ENCODE results near the gene PKP1. TPM values are rescaled to one million over a fixed set of nuclear protein-coding genes. Genes with fewer than 3 reads are reported as not detected.
A peak's percentile ranks its signal among the peaks of the same experiment; 100 is the strongest.

PKP1 gene
- total RNA-seq, 2 experiments from 2014 or later = not detected

DNA sequence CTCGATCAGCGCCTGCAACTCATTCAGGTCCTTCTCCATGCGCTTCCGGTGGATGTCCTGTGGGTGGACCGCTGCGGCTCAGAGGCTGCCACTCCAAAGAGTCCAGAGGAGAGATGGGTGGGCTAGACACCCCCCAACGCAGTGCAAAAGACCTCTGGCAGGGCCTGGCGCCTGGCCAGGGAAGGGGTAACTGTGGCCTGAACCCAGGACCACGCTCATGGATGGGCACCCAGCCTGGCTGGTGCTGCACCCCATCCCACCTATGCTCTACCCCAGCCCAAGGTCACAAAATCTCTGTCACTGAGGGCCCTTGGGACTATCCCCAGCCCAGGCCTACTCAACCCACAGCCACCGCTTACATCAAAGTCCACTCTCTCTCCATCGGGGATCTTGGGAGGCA, 81.9 kb downstream of the PKP1 start:
- no peak for DNase-seq
- Mint-ChIP-seq H3K36me3 (ENCODE audit: low read depth) (no peaks in the 10 kb centered on the region), H3K9me3 (ENCODE audit: low read depth) (no peaks in the 10 kb centered on the region), H3K4me3 (no peak overlapping the region), H3K4me1 (no peaks in the 10 kb centered on the region), H3K27ac (no peak overlapping the region), H3K27me3 (peaks cover 13% of the 10 kb centered on the region)
- intact Hi-C loops (cut with DNase I, micrococcal nuclease) = no loop called here
- ChIA-PET CTCF (interaction anchor here (4.5 kb wide), 1 partner anchor 12 kb away, joined by 22 read pairs; the partner anchor contains the start of gene TNNT2), POLR2A (no interaction called here)
- no peak for ATAC-seq

DNA sequence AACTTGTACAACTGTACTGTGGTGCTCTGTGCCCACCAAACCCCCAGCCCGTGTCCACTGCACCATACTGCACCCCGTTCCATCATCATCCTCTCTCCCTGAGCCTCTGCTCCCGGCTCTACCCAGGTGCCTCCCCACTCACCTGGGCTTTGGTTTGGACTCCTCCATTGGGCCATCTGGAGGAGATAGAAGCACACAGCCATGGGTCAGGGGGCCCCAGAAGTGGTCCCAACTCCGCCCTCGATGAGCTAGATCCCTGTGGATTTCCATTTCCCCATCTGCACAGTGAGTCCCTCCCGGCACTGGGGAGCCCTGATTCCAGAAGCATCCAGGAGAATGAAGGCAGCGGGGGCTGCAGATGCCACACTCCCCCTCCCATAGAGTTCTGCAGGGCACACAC, 83.4 kb downstream of the PKP1 start:
- Mint-ChIP-seq H3K27ac (no peak overlapping the region), H3K36me3 (ENCODE audit: low read depth) (no peaks in the 10 kb centered on the region), H3K27me3 (peaks cover 20% of the 10 kb centered on the region), H3K4me1 (no peaks in the 10 kb centered on the region), H3K4me3 (no peak overlapping the region), H3K9me3 (ENCODE audit: low read depth) (no peaks in the 10 kb centered on the region)
- intact Hi-C loops (cut with DNase I, micrococcal nuclease) = no loop called here
- ATAC-seq (no peak), DNase-seq (no peak)
- ChIA-PET POLR2A (no interaction called here), CTCF (interaction anchor here (1.8 kb wide), 1 partner anchor 112 kb away, joined by 6 read pairs; no protein-coding TSS in a partner anchor)

DNA sequence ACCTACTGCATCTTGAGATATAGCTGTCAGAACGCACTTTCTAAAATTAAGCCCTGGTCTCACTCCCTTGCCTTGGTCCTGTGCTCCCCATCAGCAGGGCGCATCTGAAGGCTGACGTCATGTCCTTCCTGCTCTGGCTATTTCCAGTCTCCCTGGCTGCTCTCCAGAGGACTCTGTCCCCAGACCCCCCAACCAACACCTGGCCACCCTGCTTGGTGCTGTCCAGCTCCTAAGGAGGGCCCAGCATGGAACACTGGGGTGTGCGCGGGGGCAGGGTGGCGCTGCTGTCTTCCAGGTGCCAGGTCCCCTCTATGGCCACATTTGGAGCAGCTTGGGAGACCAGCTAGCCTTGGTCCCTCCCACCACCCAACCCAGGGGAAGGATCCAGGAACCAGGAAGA, 85.9 kb downstream of the PKP1 start:
- no peaks in the 10 kb centered on the region for H3K36me3 Mint-ChIP-seq (ENCODE audit: low read depth)
- H3K4me3 Mint-ChIP-seq = no peak overlapping the region
- DNase-seq = no peak
- intact Hi-C loops (cut with DNase I, micrococcal nuclease) = no loop called here
- H3K4me1 Mint-ChIP-seq = no peaks in the 10 kb centered on the region
- no peak for ATAC-seq
- CTCF ChIA-PET = interaction anchor here (0.6 to 0.9 kb wide), 2 partner anchors 23 to 202 kb away, joined by 3 to 4 read pairs; no protein-coding TSS in a partner anchor
- H3K9me3 Mint-ChIP-seq (ENCODE audit: low read depth) = no peaks in the 10 kb centered on the region
- POLR2A ChIA-PET = no interaction called here
- H3K27ac Mint-ChIP-seq = no peak overlapping the region
- peaks cover 22% of the 10 kb centered on the region for H3K27me3 Mint-ChIP-seq

DNA sequence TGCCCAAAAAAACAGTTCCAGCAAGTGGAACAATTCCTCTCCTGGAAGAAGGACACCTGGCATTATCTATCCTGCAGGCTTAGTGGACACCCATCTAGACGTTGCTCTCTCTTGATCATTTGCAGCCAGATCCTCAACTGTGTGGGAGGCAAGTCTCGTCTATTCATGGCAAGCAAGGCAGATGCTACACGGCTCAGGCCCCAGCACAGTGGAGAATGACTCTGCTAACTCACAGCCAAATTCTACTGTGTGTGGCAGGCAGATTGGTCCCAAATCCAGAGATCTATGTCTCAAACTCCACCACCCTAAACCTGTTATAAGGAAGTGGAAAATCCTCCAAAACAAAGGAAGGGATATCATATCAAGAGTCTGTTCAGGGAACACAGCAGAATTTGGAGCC, 87.2 kb downstream of the PKP1 start:
- Mint-ChIP-seq H3K36me3 (ENCODE audit: low read depth) (no peaks in the 10 kb centered on the region), H3K4me3 (no peak overlapping the region), H3K27me3 (peaks cover 24% of the 10 kb centered on the region), H3K27ac (no peak overlapping the region), H3K9me3 (ENCODE audit: low read depth) (no peaks in the 10 kb centered on the region), H3K4me1 (no peaks in the 10 kb centered on the region)
- DNase-seq (no peak), ATAC-seq (no peak)
- ChIA-PET POLR2A (interaction anchor here (0.6 kb wide), 1 partner anchor 191 kb away, joined by 4 read pairs; no protein-coding TSS in a partner anchor), CTCF (interaction anchor here (1.3 kb wide), 1 partner anchor 15 kb away, joined by 3 read pairs; no protein-coding TSS in a partner anchor)
- intact Hi-C loops (cut with DNase I, micrococcal nuclease) = no loop called here

DNA sequence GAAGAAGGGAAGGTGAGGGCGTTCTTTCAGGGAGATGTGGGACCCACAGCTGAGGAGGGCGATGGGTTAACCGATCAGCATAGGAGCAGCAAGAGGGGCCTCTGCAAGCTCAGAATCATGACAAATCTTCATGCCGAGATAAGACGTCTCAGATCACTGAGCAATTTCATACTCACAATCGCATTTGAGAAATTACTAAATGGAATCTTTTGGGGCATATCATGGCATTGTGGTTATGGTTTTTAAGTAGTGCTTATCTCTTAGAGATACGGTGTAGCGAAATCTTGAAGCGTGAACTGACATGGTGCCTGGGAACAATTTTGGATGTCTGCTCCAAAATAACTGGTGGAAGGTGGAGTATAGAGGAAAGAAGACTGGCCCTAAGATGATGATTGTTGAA, 88.0 kb downstream of the PKP1 start:
- H3K36me3 Mint-ChIP-seq (ENCODE audit: low read depth) = no peaks in the 10 kb centered on the region
- no peaks in the 10 kb centered on the region for H3K9me3 Mint-ChIP-seq (ENCODE audit: low read depth)
- intact Hi-C loops (cut with DNase I, micrococcal nuclease) = no loop called here
- no peak for ATAC-seq
- peaks cover 24% of the 10 kb centered on the region for H3K27me3 Mint-ChIP-seq
- H3K4me1 Mint-ChIP-seq = no peaks in the 10 kb centered on the region
- POLR2A ChIA-PET = interaction anchor here (0.6 kb wide), 1 partner anchor 190 kb away, joined by 4 read pairs; no protein-coding TSS in a partner anchor
- DNase-seq = no peak
- CTCF ChIA-PET = interaction anchor here (1.3 kb wide), 1 partner anchor 16 kb away, joined by 3 read pairs; no protein-coding TSS in a partner anchor
- no peak overlapping the region for H3K4me3 Mint-ChIP-seq
- no peak overlapping the region for H3K27ac Mint-ChIP-seq

DNA sequence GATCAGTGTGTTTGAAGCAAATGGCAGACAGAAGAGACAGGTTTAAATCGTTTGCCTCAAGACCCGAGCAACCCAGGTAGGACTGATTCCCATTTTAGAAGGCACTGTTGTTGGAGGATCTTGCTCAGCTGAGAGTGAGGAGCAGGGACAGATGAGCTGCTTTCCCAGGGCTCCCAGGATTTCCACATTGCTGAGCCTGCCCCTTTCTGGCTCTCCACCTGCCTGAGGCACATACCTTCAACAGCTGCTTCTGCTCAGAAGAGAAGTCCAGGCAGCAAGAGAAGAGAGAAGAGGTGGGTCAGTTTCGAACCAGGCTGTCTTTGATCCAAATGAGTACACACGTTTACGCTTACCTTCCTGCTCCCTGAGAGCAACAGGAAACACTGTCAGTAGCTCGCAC, 88.5 kb downstream of the PKP1 start:
- H3K4me1 Mint-ChIP-seq = no peaks in the 10 kb centered on the region
- ATAC-seq (no peak), DNase-seq (no peak)
- H3K27me3 Mint-ChIP-seq = peaks cover 24% of the 10 kb centered on the region
- ChIA-PET CTCF (interaction anchor here (1.3 to 1.4 kb wide), 2 partner anchors 9 to 16 kb away, joined by 3 read pairs; no protein-coding TSS in a partner anchor), POLR2A (no interaction called here)
- intact Hi-C loops (cut with DNase I, micrococcal nuclease) = no loop called here
- H3K9me3 Mint-ChIP-seq (ENCODE audit: low read depth) = no peaks in the 10 kb centered on the region
- H3K27ac Mint-ChIP-seq = no peak overlapping the region
- H3K4me3 Mint-ChIP-seq = no peak overlapping the region
- H3K36me3 Mint-ChIP-seq (ENCODE audit: low read depth) = no peaks in the 10 kb centered on the region

DNA sequence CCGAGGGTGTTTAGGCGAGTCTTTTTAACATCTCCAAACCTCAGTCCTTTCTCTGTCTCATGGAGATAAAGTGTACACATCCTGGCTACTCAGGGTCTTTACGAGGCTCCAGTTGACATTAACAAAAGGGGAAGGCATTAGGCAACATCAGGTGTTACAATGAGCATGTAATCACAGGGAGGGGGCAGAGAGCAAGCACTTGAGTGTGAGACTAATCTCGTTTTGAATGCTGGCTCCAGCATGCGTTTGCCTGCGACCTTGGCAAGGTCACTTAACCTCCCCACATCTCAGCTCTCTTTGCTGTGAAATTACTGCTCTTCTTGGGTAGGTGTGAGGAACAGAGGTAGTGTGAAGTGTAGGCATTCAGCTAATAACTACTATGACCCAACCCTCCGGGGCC, 91.1 kb downstream of the PKP1 start:
- ATAC-seq = no peak
- CTCF ChIA-PET = interaction anchor here (1.1 kb wide), 1 partner anchor 33 kb away, joined by 4 read pairs; no protein-coding TSS in a partner anchor
- Mint-ChIP-seq H3K4me1 (no peaks in the 10 kb centered on the region), H3K9me3 (ENCODE audit: low read depth) (no peaks in the 10 kb centered on the region), H3K27me3 (peaks cover 16% of the 10 kb centered on the region), H3K4me3 (no peak overlapping the region), H3K27ac (no peak overlapping the region), H3K36me3 (ENCODE audit: low read depth) (no peaks in the 10 kb centered on the region)
- intact Hi-C loops (cut with DNase I, micrococcal nuclease) = no loop called here
- POLR2A ChIA-PET = no interaction called here
- DNase-seq = no peak

DNA sequence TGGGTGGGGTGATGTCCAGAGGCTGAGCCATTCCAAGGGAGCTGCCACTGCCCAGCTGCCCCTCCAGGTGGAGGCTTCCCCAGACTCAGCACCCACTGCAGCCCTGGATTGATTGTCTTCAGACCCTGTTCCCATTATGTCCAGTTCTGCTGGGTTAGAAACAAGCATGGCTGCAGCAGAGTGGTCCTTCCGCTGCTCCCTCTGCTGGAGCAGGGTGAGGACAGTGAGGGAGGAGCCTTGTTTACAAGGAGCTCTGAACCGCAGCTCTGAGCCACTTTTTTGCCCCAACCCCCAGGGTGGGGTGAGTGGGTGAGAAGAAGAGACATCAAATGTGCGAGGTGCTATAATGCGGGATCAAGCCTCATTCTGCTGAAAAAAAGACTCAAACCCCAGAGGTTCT, 91.9 kb downstream of the PKP1 start:
- Mint-ChIP-seq H3K9me3 (ENCODE audit: low read depth) (no peaks in the 10 kb centered on the region), H3K4me1 (no peaks in the 10 kb centered on the region), H3K4me3 (no peak overlapping the region), H3K27me3 (peaks cover 16% of the 10 kb centered on the region), H3K27ac (no peak overlapping the region), H3K36me3 (ENCODE audit: low read depth) (no peaks in the 10 kb centered on the region)
- intact Hi-C loops (cut with DNase I, micrococcal nuclease) = no loop called here
- ATAC-seq (no peak), DNase-seq (no peak)
- POLR2A ChIA-PET = no interaction called here
- CTCF ChIA-PET = interaction anchor here (0.7 to 3.8 kb wide), 3 partner anchors 8 to 34 kb away, joined by 3 to 22 read pairs (median 4); no protein-coding TSS in a partner anchor

DNA sequence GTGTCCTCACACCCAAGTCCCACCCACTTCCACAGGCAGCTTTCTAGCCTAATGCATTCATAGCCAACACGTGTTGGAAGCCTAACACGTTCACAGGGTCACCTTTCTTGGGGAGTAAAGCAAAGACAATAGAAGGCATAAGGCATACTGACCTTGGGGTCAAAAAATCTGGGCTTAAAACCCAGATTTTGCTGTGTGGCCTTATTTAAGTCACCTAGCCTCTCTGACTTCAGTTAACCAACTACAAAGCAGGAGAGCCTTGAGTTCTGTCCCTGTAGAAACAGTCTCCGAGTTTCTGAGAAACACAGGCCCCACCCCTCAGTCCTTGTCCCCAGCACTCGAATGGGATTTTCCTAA, 92.8 kb downstream of the PKP1 start:
- H3K4me3 Mint-ChIP-seq = no peak overlapping the region
- H3K36me3 Mint-ChIP-seq (ENCODE audit: low read depth) = no peaks in the 10 kb centered on the region
- ATAC-seq (no peak), DNase-seq (no peak)
- H3K9me3 Mint-ChIP-seq (ENCODE audit: low read depth) = no peaks in the 10 kb centered on the region
- POLR2A ChIA-PET = no interaction called here
- intact Hi-C loops (cut with DNase I, micrococcal nuclease) = no loop called here
- H3K4me1 Mint-ChIP-seq = no peaks in the 10 kb centered on the region
- H3K27ac Mint-ChIP-seq = no peak overlapping the region
- H3K27me3 Mint-ChIP-seq = peaks cover 12% of the 10 kb centered on the region
- CTCF ChIA-PET = interaction anchor here (0.6 to 3.8 kb wide), 4 partner anchors 8 to 134 kb away, joined by 3 to 22 read pairs (median 3); no protein-coding TSS in a partner anchor

DNA sequence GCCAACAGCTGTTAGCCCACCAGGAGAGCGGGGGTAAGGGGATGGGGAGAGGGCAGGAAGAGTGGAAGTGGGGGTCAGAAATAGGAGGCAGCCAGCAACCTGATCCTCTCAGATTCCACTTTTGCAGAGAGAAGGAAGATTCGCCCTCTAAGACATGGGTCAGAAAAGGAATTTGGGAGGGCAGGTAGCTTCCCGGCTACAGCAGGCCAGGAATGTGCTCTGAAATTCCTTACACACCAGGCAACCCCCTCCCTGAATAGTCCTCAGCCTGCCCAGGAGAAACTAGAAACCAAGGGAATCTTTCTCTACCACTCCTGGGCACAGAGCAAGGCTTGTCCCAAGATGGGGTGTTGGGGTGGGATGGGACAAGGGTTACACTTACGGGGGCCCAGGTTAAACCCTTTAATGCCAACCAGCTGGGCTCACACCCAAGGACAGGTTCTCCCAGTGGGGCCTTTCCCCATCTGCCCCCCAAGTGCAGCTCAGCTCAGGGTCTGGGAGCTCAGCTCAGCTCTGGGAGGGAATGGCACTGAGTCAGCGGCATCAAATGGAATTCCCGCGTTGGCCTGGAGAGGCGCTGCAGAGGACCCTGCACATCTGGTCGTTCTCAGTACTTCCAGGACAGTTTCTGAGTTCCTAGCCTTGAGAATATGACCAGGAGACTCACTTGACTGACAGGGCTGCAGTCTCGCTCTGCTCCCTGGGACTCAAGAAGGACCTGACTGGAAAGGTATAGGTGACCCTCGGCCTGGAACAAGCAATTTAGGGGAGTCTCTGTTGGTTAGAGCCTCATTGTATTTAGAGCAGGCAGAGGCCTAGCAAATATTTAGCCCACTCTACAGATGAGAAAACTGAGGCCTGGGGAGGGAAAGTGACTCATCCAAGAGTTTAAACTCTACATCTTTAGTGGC, 93.4 kb downstream of the PKP1 start:
- CTCF ChIA-PET = interaction anchor here (0.6 to 3.8 kb wide), 3 partner anchors 14 to 134 kb away, joined by 3 to 22 read pairs (median 3); no protein-coding TSS in a partner anchor
- DNase-seq = peak; percentile 47
- Mint-ChIP-seq H3K36me3 (ENCODE audit: low read depth) (no peaks in the 10 kb centered on the region), H3K4me3 (no peak overlapping the region), H3K4me1 (no peaks in the 10 kb centered on the region), H3K27me3 (peaks cover 9% of the 10 kb centered on the region), H3K27ac (no peak overlapping the region), H3K9me3 (ENCODE audit: low read depth) (no peaks in the 10 kb centered on the region)
- POLR2A ChIA-PET = no interaction called here
- intact Hi-C loops (cut with DNase I, micrococcal nuclease) = no loop called here
- ATAC-seq = peak; percentile 70

DNA sequence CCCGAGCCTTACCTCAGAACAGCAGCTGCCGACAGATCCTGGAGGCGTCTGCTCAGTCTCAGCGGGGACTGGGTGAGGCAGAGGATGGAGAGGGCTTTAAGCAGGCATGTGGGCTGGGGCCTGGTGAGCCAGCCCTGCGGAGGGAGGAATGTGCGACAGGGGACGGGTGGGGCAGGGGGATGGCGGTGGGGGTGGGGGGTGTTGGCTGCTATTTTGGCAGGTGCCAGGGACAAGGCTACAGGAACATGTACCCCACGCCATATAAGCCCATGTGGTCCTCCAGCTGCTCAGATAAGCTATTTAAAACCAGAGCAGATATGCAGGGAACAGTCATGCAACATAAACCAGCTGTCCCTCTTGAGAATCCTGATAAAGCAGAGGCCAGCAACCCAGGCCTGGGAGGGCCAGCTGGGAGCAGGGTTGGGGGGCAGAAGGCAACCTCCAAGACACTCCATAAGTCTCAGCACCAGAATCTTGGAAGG, 94.3 kb downstream of the PKP1 start, which contains the start of gene TNNT2:
TSS of gene TNNT2 (minus strand) at position 70 of the 482 bp plus-strand sequence. CDS start 4,426 bp downstream, outside the sequence.
- H3K4me3 Mint-ChIP-seq = no peak within 1 kb of the TSS
- H3K27ac Mint-ChIP-seq = no peak within 1 kb of the TSS
- ATAC-seq (no peak), DNase-seq (no peak)
- no peaks in the 10 kb centered on the region for H3K4me1 Mint-ChIP-seq
- no peaks in the 10 kb centered on the region for H3K36me3 Mint-ChIP-seq (ENCODE audit: low read depth)
- POLR2A ChIA-PET = no interaction called here
- H3K9me3 Mint-ChIP-seq (ENCODE audit: low read depth) = no peaks in the 10 kb centered on the region
- CTCF ChIA-PET = interaction anchor here (3.8 kb wide), 1 partner anchor 15 kb away, joined by 22 read pairs; no protein-coding TSS in a partner anchor
- intact Hi-C loops (cut with DNase I, micrococcal nuclease) = no loop called here
- peaks cover 5% of the 10 kb centered on the region for H3K27me3 Mint-ChIP-seq
